GM21723 (cell line): ENCODE data around the gene KRT77.
"Not testable (repeated sequence)": the region's sequence is repeated elsewhere in the genome, so short reads cannot be mapped to it uniquely, and the experiment has no call there.

Experiments
- ATAC-seq: cut with Tn5 transposase; IDR thresholded peaks from one replicate; pipeline ENCODE4 v1.9.1; 2021; ENCODE audit warnings: mild to moderate bottlenecking, moderate library complexity; ENCODE audit not compliant: unreplicated experiment

Gene KRT77

DNA sequence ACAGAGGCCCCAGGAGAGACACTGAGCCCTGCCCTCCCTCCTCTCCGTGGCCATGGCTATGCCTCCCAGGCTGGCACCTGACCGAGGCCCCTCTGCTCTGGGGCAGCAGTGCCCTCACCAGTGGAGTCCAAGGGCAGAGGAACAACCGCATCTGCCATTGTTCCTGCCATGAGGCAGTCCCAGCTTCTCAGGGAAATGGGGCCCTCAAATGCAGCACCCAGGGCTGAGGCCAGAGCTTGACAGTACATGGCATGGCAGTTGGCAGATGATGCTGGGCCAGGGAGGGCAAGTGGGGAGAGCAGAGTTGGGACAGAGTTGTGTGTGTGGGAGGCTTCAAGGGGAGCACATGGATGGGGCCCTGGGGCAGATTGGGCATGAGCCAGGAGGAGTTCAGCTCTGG lies 21.1 kb upstream of the KRT77 start:
- ATAC-seq: no peak

DNA sequence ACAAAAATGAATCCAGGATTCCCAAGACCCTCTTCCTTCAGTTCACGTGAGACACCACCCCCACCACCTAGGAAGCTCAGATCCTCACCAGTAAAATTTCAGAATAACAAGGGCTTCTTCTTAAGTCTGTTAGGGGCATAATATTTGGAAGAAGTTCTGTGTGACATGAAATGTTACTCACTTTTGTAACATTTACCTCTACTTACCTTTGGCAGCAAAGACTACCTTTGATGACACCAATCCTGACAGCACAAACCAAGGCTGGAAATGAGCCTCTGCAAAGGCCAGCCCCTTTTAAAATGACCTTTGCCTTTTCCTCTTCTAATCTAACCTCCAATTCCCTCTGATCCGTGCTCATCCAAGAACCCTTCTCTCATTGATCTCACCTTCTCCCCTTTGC lies 19.4 kb upstream of the KRT77 start:
- no peak for ATAC-seq

DNA sequence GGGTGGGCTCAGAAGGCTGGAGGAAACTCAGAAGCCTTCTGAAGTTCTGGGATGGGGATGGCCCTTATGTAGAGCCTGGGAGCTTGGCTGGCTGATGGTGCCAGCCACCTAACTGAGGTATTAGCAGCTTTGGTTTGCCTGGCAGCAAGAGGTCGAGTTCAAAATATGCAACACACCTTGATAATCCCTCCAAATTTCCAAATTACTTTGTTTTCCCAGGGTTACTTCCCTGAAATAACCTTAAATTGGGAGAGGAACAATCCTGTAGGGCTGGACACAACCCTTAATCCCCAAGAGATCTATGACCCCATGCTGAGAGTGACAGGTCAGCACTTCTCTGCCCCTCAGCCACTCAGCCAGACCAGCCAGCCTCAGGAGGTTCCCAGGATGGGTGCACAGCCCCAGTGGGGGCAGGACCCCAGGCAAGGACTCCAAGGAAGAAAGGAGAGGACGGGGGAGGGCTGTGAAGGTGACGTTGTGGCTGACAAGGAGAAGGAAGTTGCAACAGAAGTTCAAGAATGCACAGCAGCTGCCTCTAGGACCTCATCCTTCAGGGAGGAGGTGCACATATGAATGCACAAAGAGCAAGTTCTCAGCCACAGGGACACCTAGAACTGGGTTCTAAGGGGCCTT lies 18.6 kb upstream of the KRT77 start:
- no peak for ATAC-seq

DNA sequence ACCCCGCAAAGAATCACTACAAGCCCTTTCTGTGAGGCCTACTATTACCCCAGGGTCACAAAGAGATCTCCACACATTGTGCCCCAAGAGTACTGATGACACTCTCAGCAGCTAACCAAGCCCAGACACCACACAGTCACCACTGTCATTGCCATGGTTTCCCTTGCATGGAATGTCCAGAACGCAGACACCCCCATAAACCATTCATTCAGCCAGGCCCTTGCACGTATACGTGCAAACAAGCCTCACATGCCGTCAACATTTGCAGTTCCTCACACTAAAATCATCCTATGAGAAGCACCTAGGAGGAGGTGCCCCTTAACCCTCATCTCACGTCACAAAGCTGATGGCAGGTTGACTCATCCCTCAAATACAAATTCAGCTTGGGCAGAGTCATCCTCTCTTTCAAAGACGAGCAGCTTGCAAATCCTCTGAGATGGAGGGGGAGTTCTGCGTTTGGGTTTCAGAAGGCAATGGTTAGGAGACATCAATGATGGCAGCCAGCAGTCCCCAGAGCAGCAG lies 17.1 kb upstream of the KRT77 start:
- no peak for ATAC-seq

DNA sequence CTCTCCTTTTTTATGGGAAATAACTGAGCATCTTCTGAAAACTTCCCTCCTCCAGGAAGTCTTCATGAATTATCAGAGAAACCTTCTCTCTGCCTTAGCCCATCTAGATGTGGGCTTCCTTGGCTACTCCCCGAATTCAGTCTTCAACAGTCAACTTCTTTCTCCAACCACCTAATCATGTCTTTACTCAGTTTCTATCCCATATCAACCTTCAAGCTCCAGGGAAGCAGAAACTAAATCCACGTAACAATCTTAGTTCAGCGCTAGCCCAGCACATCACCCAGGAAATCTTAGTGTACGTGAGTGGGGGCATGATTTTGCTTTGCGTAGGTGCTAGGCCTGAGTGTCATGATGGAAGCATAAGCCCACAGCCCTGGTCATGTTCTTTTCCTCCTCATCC lies 12.7 kb upstream of the KRT77 start:
- no peak for ATAC-seq

DNA sequence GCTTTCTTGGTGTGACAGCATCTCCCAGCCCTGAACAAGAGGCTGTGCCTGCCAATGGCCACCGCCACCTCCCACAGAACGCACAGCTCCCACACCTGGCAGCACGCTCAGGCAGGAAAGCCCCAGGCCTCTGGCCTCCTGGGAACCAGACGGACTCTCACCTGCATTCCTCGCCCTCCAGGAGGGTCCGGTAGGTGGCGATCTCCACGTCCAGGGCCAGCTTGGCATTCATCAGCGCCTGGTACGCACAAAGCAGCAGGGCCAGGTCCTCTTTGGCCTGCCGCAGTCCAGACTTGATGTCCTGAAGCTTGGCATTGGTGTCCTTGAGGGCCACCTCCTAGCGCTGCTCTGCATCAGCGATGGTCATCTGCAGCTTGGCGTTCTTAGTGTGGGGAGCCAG lies 12.1 kb upstream of the KRT77 start:
- no peak for ATAC-seq

DNA sequence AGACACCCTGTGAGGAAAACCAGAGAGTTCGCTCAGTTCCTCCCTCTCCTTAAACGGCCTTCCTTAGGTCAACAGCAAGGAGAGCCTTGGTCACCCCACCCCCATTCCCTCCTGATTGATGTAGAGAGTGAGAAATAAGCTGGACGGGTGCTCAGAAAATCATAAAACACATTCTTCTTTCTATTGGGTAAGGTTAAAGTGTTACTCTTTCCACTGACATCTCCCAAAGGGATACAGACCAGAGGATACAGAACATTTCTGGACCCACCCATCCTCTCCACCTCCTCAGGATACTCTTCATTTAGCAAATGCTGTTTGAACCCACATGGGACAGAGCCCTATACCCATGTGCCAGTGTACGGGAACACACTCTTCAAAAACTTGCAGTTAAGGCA lies 11.6 kb upstream of the KRT77 start:
- no peak for ATAC-seq

DNA sequence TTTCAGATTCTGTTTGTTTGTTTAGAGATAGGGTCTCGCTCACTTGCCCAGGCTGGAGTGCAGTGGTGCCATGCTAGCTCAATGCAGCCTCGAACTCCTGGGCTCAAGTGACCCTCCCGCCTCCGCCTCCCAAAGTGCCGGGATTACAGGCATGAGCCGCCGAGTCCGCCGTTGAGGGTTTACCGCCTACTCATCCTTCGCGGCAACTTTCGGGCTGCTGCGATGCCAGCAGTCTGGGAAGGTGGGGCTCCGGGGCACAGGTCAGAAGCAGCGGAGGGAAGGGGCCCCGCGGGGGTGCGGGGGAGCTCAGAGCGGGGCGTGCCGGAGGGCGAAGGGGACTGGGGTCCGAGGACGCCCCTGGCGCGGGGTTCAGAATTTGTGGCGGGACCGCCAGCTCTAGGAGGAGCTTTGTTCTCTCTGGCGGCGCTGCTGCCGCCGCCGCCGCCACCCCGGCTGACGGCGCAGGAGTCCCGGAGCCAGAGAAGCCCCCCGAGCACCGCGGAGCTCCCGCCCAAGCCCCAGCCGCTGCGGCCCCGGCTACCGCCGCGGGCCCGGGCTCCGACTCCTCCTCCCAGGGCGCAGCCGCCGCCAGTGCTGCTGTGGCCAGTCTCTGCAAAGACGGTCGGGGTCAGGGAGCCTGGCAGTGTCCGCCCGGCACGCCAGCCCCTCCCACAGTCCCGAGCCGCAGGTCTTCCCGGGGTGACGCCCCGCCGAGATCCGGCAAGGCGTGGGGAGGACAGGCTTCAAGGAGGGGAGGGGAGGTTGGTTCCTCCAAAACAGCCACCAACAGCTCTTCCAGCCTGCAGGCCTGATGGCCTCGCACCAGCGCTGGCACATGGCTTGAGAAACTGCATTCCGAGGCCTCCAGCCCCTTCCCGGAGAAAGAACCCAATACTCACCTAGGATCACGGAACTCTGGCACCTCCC lies 10.9 kb upstream of the KRT77 start:
- ATAC-seq: no peak

DNA sequence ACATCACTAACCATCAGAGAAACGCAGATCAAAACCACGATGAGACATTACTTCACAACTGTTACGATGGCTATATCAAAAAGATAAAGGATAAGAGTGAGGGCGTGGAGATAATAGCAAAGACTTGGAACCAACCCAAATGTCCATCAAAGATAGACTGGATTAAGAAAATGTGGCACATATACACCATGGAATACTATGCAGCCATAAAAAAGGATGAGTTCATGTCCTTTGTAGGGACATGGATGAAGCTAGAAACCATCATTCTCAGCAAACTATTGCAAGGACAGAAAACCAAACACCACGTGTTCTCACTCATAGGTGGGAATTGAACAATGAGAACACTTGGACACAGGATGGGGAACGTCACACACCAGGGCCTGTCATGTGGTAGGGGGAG lies 8.8 kb upstream of the KRT77 start:
- ATAC-seq: not testable (repeated sequence)

DNA sequence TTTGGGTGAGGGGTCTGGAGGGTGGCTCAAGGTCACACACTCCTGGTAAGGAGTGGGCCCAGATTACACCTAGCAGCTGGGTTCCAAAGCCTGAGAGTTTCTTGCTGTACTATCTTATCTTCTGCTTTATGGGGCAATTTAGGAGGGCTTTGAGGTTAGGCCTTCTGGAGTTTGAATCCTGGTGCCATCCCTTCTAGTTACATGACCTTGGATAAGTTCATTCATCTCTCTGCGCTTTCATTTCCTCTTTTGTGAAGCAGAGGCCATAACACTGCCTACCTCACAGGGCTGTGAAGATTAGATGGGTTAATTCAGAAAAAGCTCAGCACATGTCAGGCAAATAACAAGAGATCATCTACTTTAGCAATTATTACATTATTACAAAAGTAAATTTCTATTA lies 7.4 kb upstream of the KRT77 start:
- no peak for ATAC-seq

DNA sequence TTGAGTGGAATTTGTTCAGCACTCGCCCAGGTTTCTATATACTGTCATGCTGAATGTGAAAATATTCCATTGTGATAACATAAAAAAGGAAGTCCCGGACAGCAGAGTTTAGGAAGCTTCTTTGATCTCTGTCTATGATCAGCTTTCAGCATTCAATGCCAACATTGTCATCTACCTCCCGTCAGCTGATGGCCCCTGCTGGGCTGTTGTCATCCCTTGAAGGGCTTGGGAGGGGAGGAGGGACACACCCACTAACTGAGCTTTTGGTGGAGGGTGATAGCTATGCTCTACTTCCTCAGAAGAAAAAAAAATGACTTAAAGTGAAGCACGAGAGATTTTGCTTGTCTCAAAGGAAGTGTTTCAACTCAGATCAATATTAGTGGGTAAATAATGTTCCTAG lies 4.7 kb upstream of the KRT77 start:
- ATAC-seq: no peak

DNA sequence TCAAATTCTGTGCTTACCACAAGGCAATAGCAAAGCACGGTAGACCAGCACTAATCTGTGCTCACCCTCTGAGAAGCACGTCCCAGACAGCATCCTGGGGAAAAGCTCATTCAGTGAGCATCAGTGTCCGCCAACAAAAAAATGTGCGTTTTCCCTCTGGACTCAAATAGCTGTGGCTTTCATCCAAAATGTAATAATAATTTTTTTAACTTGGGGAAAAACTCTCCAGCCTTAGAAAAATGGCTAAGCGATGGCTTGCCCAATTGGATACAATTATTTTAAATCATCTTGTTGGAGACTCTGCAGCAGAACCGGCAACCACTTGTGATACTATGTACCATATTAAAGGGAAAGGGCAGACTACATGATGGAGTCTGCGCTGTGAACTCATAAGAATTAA lies 1.1 kb upstream of the KRT77 start:
- ATAC-seq: no peak

DNA sequence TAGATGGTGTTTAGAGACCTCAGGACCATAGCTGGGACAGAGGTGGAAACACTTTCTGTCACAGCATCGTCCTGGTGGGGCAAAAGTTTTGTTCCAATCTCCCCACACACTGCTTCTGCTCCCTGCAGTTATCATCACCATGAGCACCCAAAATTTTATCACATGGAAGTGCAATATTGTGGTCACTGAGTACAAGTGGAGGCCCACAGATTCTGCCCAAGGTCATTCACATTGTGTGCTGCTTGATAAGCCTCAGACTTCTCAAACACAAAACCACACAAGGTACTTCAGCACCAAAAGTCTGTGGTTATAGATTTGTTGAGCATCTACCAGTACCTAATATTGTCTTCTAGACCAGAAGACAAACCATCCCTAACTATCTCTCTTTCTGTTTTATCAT lies 554 bp upstream of the KRT77 start:
- ATAC-seq: no peak

DNA sequence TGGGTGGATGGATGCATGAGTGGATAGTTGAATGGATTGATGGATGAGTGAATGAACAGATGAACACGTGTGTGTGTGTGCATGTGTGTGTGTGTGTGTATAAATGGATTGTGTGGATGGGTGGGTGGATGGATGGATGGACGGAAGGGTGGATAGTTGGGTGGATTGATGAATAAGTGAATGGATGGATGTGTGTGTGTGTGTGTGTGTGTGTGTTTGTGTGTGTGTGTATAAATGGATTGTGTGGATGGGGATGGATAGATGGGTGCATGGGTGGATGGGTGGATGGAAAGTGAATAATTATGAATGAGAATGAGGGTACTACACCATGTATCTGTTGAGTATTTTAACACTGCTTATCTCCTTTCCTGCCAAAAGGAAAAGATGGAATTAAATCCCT lies 986 bp downstream of the KRT77 start:
- no peak for ATAC-seq

DNA sequence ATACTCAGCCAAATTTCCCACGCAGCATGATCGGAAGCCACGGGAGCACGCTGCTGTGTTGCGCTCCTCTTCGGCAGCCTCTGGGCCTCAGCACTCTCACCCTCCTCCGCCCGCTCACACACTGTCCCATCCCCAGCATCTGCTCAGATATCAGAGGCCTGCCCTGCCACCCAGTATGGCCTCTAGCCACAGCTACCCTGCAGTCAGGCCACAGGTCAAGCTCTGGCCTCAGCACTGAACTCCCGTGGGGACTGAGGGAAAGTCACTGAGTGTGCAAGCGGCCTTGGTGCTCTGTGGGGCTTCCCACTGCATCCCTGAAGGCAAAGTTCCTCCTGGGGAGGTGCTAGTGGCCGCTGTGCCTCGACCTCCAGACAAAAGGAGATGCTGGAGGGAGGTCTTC lies 2.0 kb downstream of the KRT77 start:
- ATAC-seq: no peak

DNA sequence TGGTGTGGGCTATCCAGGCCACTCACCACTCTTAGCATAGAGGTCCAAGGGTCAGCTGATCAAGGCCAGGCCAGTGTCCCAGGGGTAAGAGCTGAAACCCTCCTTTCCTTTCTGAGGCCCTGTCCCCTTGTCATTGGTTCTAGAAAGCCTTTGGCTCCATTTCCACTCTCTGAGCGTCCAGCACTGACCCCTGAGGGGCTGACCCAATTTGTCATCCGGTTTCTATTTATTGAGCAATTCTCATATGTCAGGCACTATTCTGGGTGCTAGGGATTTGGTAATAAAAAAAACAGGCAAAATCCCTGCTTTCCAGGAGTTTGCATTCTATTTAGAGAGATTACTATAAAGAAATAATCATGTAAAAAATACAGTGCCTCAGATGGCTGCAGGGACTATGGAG lies 3.4 kb downstream of the KRT77 start:
- ATAC-seq: no peak

DNA sequence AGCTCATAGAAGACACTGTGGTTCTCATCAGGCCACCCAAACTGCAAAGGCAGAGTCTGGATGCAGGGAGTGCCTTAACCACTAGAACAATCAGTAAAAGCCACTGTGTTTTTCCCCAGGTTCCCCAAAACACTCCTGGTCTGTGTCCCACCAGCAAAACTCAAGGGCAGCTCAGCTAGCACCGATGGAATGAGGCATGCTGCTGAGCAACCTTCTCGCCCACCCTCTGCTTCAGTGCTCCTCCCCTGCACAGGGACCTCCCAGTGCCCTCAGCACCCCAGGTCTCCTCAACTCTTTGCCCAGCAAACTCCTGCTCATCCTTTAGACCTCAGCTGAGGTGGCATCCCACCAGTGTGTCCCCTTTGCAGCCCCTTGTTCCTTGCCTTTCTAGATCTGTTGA lies 4.0 kb downstream of the KRT77 start:
- no peak for ATAC-seq

DNA sequence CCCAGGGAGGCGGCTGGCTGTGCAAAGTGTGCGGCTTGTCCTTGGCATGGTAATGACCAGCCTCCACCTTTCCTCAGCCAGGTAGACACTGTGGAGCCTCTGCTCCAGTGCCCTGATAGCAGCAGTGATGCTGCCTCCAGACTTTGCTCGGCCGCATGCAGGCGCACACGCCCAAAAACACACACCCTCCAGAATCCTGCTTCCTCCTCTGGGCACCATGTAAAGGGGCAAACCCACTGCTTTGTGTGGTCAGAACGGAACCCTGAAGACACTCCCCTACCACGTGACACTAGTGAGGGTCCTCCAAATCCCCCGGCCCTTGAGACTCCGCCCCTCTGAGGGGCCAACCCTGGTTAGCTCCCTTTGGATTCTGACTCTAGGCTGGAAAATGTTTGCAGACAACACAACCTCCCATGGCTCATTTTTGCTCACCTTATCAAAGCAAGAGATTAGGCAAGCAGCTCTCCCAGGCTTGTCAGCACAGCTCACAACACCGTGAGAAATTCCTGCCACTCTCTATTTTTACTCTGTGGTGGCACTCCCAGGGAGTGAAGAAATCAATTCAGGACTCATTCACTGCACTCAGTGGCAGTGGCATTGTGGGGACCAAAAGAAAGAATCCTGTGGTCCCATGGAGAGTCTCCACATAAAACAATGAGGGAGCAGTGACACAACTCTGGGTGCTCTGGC lies 4.5 kb downstream of the KRT77 start:
- ATAC-seq: no peak

DNA sequence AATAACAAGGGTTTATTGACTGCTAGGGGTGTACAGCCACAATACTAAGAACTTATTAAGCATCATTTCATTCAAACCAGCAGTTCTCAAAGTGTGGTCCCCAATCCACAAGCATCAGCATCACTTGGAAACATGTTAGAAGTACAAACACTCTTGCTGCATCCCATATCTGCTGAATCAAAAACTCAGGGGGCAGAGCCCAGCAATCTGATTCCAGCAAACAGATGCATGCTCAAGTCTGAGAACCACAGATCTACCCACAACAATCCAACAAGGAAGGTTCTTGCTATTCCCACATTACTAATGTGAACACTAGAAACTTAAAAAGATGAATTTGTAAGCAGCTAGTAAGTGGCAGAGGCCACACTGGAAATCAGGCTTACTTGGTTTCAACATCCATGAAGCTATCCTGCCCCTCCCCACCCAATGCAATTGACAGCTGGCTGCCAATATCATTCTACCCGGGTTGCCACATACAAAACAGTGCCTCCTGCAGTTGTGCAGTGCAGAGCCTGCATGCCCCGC lies 6.2 kb downstream of the KRT77 start:
- ATAC-seq: no peak

DNA sequence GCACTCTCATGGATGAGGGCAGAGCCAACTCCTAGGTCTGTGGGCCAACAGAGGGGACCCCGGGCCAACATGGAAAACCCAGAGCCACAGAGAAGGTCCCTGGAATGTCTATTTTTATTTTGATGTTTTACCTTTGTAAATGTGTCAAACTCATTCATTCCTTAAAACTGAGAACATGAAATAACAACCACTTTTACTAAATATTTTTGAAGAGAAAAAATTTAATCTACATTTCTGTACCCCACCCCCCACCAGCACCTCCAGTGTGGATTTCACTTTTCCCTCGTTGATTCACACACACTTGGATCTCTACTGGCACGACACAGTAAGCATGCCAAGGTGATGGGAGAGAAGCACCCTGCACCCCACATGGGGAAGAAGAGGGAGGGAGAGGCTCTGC lies 6.7 kb downstream of the KRT77 start:
- no peak for ATAC-seq

DNA sequence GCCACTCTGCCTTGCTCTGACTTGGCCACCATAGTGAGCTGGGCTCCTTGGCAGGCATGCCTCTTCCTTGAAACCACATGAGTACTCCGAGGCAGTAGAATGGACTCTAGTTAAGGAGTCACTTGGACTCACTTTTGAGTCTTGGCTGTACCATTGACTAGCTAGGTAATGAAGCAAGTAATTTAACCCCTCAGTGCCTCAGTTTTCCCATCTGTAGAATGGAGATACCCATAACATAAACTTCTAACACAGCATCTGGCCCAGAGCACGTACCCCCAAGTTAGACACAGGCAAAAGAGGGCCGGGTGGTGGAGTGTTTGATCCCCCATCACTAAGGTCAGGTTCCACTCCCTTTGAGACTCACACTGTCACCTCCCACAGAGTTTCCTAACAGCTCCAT lies 8.3 kb downstream of the KRT77 start:
- ATAC-seq: no peak

DNA sequence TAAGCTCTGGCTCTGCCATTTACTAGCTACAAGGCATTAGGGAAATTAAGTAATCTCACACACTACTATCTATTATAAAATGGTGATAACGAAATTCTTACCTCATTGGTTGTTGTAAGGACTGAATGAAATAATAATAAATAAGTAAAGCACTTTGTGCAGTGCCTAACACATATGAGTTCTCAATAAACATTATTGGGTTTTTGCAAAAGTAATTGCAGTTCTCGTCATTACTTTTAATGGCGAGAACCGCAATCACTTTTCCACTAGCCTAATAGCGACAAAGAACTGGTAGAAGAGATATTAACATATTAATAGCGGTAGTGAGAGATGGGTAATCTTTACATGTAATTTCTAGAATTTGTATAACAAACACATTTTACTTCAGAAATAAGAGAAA lies 9.2 kb downstream of the KRT77 start:
- no peak for ATAC-seq
